ENCODE results near the gene TEAD3. TPM values are rescaled to one million over a fixed set of nuclear protein-coding genes. Genes with fewer than 3 reads are reported as not detected.
"Not testable (repeated sequence)": the region's sequence is repeated elsewhere in the genome, so short reads cannot be mapped to it uniquely, and the experiment has no call there.

Gene TEAD3
- total RNA-seq, 2 donors from 2014 or later: 1.5 to 2.4 TPM

DNA sequence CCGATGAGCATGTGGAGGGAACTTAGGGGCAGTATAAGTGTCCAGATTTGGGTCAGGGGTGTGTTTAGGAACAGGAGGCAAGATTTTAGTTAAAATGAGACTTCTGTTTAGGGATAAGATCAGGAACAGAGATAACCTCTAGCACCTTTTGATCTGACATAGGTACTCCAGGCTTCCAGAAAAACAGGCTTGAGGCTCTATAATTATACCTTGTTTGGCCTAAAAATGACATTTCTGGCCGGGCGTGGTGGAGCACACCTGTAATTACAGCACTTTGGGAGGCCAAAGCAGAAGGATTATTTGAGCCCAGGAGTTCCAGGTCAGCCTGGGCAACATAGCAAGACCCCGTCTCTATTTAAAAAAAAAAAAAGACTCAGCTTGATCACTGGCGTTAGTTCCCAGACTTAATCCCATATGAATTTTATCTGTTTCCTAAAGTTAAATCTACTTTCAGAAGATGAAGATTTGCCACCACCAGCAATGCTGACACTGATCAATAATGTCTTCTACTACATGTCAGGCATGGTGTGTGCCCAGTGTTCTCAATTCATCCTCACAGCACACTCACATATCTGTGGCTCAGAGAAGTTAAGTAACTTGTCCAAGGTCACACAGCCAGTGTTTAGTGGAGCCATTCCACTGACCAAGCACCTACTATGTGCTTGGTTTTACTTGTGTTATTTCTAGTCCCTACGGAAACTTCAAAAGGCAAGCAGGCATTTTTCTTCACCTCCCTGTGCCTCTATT is 21.9 kb upstream of the TEAD3 start:
- Mint-ChIP-seq H3K9me3 (no peaks in the 10 kb centered on the region), H3K27ac (no peak overlapping the region), H3K36me3 (no peaks in the 10 kb centered on the region)
- ATAC-seq (no peak), DNase-seq (ENCODE audit: low spot score in 2 of 2) (no peak)

DNA sequence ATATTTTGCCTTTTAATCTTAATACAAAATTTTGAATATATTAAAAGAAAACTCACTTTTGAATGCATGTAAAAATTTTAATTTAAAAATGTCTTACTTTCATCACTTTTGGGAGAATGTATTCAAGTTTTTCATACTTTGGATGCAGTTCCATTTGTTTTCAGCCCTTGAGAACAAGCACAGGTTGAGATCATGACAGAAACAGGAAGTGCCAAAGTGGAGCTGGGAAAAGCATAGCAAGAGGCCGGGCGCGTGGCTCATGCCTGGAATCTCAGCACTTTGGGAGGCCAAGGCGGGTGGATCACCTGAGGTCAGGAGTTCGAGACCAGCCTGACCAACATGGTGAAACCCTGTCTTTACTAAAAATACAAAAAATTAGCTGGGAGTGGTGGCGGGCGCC is 21.1 kb upstream of the TEAD3 start:
- not testable (repeated sequence) for H3K27ac Mint-ChIP-seq; H3K36me3 Mint-ChIP-seq; ATAC-seq; H3K9me3 Mint-ChIP-seq; DNase-seq (ENCODE audit: low spot score in 2 of 2)

GRCh38 chr6:35516712-35517111 is 19.8 kb upstream of the TEAD3 start:
- no peak for DNase-seq (ENCODE audit: low spot score in 2 of 2)
- H3K36me3 Mint-ChIP-seq: no peaks in the 10 kb centered on the region
- H3K9me3 Mint-ChIP-seq: no peaks in the 10 kb centered on the region
- ATAC-seq: no peak
- H3K27ac Mint-ChIP-seq: no peak overlapping the region

GRCh38 chr6:35515939-35516338 is 19.1 kb upstream of the TEAD3 start:
- ATAC-seq; H3K36me3 Mint-ChIP-seq; H3K27ac Mint-ChIP-seq; H3K9me3 Mint-ChIP-seq; DNase-seq (ENCODE audit: low spot score in 2 of 2): not testable (repeated sequence)

DNA sequence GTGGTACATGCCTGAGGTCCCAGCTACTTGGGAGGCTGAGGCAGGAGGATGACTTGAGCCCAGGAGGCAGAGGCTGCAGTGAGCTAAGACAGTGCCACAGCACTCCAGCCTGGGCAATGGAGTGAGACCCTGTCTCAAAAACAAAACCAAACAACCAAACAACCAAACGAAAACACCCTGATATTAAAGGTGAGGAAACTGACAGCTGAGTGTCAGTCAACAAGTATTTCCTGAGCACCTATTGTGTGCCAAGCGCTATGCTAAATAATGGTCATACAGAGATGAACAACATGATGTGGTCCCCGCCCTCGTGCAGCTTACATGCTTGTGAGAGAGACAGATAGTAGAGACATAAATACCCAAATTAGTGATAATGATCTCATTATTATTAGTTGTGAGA is 17.7 kb upstream of the TEAD3 start:
- no peak for DNase-seq (ENCODE audit: low spot score in 2 of 2)
- Mint-ChIP-seq H3K27ac (no peak overlapping the region), H3K9me3 (no peaks in the 10 kb centered on the region), H3K36me3 (no peaks in the 10 kb centered on the region)
- no peak for ATAC-seq

GRCh38 chr6:35512740-35513139 is 15.9 kb upstream of the TEAD3 start, which contains the start of gene TULP1:
Gene TULP1, minus strand, starts transcription at chr6:35512896. Its CDS starts 38 bp downstream, at chr6:35512858.
- DNase-seq (ENCODE audit: low spot score in 2 of 2): no peak
- ATAC-seq: no peak
- Mint-ChIP-seq H3K36me3 (no peaks in the 10 kb centered on the region), H3K9me3 (no peaks in the 10 kb centered on the region), H3K27ac (no peak within 1 kb of the TSS)

GRCh38 chr6:35512006-35512405 is 15.1 kb upstream of the TEAD3 start:
- peak in 1 of 2 donors; percentile 7 for ATAC-seq
- H3K9me3 Mint-ChIP-seq: no peaks in the 10 kb centered on the region
- H3K36me3 Mint-ChIP-seq: no peaks in the 10 kb centered on the region
- no peak overlapping the region for H3K27ac Mint-ChIP-seq
- no peak for DNase-seq (ENCODE audit: low spot score in 2 of 2)

DNA sequence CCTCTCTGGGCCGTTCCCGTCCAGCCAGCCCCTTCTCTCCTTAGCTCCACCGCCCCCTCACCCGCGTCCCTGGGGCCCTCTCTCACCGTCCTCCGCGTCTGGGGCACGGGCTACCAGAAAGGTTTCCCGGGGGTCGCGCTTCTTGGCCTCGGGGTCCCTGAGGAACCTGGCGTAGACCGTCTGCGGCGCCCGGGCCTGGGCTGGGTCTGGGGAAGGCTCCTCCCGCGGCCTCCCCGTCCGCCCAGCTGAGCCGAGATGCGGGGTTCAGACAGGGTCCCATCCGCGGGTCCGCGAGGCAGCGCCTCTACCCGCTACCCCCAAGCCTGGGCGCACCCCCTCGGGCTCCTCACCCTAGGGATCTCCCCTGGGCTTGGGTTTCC is 14.7 kb upstream of the TEAD3 start:
- DNase-seq (ENCODE audit: low spot score in 2 of 2) (no peak), ATAC-seq (peak in 1 of 2 donors; percentile 32)
- no peaks in the 10 kb centered on the region for H3K36me3 Mint-ChIP-seq
- no peak overlapping the region for H3K27ac Mint-ChIP-seq
- no peaks in the 10 kb centered on the region for H3K9me3 Mint-ChIP-seq

DNA sequence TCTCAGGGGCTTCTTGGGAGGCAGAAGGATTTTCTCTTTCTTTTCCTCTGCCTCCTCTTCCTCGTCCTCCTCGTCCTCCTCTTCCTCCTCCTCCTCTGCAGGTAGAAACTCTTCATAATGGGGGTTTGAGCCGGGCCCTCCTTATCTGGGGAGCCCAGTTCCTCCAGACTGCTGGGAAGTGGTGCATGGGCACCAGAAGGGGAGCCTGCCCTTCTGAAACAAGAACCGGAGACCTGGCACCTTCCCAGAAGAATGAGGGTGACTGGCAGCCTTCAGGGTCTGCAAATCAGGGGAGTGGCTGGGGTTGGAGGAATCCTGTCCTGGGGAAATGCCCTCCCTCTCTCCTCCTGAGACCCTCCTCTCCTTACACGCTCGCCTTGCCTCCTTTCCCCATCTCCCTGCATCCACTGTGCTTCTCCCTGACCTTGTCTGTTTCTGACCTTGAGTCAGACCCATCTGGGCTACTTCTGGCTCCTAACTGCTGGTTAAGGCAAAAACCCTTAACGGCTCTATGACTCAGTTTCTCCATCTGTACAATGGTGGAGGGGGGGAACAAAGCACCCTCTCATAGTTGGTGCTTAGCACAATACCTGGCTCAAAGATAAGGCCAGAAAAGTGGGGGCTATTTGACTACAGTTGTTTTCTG is 14.2 kb upstream of the TEAD3 start:
- no peak for ATAC-seq
- H3K36me3 Mint-ChIP-seq: no peaks in the 10 kb centered on the region
- no peak overlapping the region for H3K27ac Mint-ChIP-seq
- DNase-seq (ENCODE audit: low spot score in 2 of 2): no peak
- H3K9me3 Mint-ChIP-seq: no peaks in the 10 kb centered on the region

GRCh38 chr6:35508542-35508941 is 11.7 kb upstream of the TEAD3 start:
- ATAC-seq (no peak), DNase-seq (ENCODE audit: low spot score in 2 of 2) (no peak)
- Mint-ChIP-seq H3K27ac (no peak overlapping the region), H3K9me3 (no peaks in the 10 kb centered on the region), H3K36me3 (no peaks in the 10 kb centered on the region)

DNA sequence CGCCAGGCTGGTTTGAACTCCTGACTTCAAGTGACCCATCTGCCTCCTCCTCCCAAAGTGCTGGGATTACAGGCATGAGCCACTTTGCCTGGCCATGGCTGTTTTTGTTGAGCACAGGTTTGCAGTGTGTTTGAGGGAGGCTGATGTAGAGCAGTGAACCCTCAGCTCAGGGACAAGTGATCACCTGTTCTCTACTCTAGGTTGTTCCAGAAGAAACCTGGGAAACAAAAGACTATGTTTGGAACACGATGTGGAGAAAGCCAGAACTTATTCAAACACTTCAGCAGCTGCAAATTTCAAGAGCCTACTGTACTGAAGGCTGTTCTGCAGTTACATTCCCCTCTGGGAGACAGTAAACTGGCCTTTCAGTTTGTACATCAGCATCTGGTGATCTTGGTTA is 11.1 kb upstream of the TEAD3 start:
- no peaks in the 10 kb centered on the region for H3K9me3 Mint-ChIP-seq
- H3K27ac Mint-ChIP-seq: no peak overlapping the region
- ATAC-seq (no peak), DNase-seq (ENCODE audit: low spot score in 2 of 2) (no peak)
- H3K36me3 Mint-ChIP-seq: no peaks in the 10 kb centered on the region

DNA sequence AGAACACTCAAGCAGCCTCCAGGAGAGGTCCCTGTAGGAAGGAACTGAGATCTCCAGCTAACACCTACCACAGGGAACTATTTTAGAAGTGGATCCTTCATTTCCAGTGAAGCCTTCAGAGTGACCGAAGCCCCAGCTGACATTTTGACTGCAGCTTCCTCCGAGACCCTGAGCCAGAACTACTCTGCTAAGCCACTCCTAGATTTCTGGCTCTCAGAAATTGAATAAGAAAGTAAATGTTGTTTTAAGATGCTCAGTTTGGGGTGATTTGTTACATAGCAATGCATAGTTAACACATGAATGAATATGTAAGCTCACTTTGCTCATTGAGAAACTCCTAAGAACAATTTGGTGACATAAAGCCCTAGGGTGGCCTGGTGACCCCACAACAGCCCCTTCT is 10.3 kb upstream of the TEAD3 start:
- no peaks in the 10 kb centered on the region for H3K36me3 Mint-ChIP-seq
- ATAC-seq: no peak

GRCh38 chr6:35506536-35506935 is 9.7 kb upstream of the TEAD3 start:
- DNase-seq (ENCODE audit: low spot score in 2 of 2) (no peak), ATAC-seq (no peak)
- Mint-ChIP-seq H3K36me3 (no peaks in the 10 kb centered on the region), H3K27ac (no peak overlapping the region), H3K9me3 (no peaks in the 10 kb centered on the region)

More for the DNA sequence above, 10.3 kb upstream of the TEAD3 start:
- DNase-seq (ENCODE audit: low spot score in 2 of 2): no peak
- Mint-ChIP-seq H3K27ac (no peak overlapping the region), H3K9me3 (no peaks in the 10 kb centered on the region)

DNA sequence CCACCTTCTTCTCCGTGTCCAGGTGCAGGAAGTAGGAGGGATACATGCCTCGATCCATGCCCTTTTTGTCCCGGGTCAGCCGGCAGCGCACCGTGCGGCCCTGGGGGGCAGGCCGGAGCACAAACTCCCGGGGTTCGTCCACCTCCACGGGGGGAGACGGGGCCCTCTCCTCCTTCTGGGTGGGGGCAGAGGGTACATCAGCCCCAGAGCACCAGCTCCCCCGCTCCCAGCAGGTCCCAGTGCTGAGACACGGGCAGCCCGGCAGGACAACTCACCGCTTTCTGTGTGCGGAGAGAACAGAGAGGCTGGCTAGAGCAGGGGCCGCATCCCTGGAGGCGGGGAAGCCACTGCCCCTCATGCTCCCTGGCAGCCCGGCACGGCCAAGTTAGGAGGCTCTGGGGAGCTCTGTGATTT is 9.1 kb upstream of the TEAD3 start:
- Mint-ChIP-seq H3K9me3 (no peaks in the 10 kb centered on the region), H3K27ac (no peak overlapping the region), H3K36me3 (no peaks in the 10 kb centered on the region)
- no peak for DNase-seq (ENCODE audit: low spot score in 2 of 2)
- no peak for ATAC-seq

DNA sequence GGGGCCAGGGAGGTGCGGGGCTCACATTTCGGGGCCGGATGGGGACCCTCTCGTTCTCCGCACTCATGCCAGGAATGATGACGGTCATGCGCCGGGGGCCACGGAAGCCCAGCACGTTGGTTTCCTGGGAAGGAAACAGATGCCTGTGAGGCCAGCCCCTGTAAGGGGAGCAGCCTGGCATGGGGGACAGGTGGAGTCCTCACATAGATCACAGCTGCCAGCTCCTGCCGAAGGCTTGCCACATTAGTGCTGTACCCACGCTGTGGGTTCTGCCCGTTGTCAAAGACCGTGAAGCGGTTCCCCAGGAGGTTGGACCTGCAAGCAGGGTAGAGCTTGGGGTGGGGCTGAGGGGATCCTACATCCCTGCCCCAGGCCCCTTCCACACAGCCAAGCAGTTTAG is 6.7 kb upstream of the TEAD3 start:
- ATAC-seq (no peak), DNase-seq (ENCODE audit: low spot score in 2 of 2) (no peak)
- Mint-ChIP-seq H3K36me3 (no peaks in the 10 kb centered on the region), H3K9me3 (no peaks in the 10 kb centered on the region), H3K27ac (no peak overlapping the region)

DNA sequence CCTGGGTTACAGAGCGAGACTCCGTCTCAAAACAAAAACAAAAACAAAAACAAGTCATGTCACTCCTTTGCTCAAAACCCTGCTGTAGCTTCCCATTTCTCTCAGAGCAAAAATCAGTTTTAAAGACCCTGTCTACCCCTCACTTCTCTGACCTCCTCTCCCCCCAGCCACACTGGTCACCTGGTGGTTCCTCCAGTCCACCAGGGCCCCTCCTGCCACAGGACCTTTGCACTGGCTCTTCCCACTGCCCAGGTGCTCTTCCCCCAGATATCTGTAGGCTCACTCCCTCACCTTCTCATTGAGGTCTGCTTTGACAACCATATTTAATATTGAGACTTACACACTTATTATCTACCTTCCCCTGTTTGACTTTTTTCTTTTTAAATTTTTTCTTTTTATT is 4.9 kb upstream of the TEAD3 start:
- no peak overlapping the region for H3K27ac Mint-ChIP-seq
- no peaks in the 10 kb centered on the region for H3K9me3 Mint-ChIP-seq
- no peak for ATAC-seq
- DNase-seq (ENCODE audit: low spot score in 2 of 2): no peak
- no peaks in the 10 kb centered on the region for H3K36me3 Mint-ChIP-seq

DNA sequence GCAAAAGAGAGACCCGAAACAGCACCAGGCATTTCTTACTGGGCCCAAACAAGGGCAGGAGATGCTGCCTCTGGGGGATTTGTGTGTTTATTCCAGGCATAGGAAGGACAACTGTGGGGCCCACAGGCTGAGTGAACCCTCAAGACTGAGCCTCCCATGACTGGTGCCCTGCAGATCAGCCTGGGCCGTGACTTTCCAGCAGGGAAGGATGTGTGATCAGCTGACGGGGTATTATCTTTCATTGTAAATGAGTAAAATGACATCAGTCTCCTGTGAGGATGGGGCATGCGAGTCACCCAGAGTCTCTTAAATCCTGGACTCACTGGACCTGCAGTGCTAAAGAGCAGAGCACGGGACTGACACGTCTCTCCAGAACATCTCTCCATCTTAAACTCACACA is 3.9 kb upstream of the TEAD3 start:
- Mint-ChIP-seq H3K9me3 (no peaks in the 10 kb centered on the region), H3K27ac (no peak overlapping the region), H3K36me3 (no peaks in the 10 kb centered on the region)
- no peak for ATAC-seq
- no peak for DNase-seq (ENCODE audit: low spot score in 2 of 2)

- DNase-seq (ENCODE audit: low spot score in 2 of 2): no peak
- H3K36me3 Mint-ChIP-seq: no peaks in the 10 kb centered on the region
These were observed 2.5 kb upstream of the TEAD3 start for GRCh38 chr6:35499372-35499771.

More at GRCh38 chr6:35499372-35499771, 2.5 kb upstream of the TEAD3 start:
- Mint-ChIP-seq H3K27ac (no peak overlapping the region), H3K9me3 (no peaks in the 10 kb centered on the region)
- no peak for ATAC-seq
